Posterior cingulate gyrus (tissue), 11 donors: ENCODE data around the gene PDSS2.
"Not testable (repeated sequence)": the region's sequence is repeated elsewhere in the genome, so short reads cannot be mapped to it uniquely, and the experiment has no call there.

Source experiments
- DNase-seq, 10 donors: peaks; one replicate each; pipeline versions ENCODE4 v3.0.0 to v3.0.0-alpha.2; 2020 to 2021; ENCODE audit warnings: mixed read lengths in 3 of 10
- intact Hi-C: fragments of 100-400 bp; cut with DNase I; formaldehyde crosslinking; loops from one replicate; pipeline ENCODE4 v1.15.1; 2023

PDSS2 gene

DNA sequence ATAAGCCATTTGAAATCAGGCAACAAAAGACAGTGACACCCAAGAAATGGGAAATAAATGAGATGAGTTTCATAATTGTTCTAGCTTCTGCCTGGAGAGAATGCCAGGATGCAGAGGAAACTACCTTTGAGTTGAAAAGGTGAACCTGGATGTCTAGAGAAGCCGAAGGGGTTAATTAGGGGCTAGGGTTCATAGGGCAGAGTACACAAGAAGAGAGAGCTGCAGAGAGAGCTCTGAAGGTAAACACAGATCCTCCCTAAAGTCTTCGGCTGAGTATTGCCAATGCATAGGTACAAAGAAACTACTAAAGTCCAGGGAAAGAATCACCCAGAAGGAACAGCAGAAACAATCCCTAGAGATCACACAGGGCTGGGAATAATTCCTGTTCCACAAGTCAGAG lies 224.4 kb downstream of the PDSS2 start:
- intact Hi-C loops, result no loop called here
- no peak for DNase-seq

DNA sequence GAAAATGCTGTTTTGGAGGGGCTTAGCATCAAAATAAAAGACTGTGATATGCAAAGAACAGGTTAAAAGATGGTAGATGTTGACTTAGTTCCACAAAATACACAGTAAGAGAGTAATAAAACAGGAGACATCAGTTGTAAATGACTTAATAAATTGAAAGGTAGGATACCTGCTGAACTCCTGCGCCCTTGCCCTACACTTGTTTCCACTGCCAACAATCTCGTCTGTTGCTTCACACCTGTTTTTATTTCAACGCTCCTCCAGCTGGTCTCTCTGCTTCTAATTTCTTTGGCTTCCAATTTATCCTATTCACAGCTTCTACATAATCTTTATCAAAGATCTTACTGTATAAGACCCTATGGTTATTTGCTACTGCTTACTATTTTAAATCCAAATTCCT lies 228.1 kb downstream of the PDSS2 start:
- no peak for DNase-seq
- intact Hi-C loops, result no loop called here

DNA sequence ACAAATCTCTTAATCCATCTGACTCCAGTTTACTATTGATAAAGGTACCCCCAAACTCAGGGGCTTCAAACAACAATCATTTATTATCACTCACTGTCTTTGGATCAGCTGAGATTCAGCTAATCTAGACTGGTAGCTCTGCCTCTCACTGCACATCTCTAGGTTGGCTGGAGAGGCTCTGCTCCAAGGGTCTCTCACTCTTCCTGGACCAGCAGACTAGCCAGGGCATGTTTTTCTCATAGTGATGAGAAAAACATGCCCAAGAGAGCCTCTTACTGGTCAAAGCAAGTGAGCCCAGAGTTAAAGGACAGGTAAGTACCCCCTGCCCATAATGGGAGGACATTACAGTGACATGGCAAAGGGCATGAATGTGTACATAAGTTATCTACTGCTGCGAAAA lies 228.9 kb downstream of the PDSS2 start:
- intact Hi-C loops, result no loop called here

DNA sequence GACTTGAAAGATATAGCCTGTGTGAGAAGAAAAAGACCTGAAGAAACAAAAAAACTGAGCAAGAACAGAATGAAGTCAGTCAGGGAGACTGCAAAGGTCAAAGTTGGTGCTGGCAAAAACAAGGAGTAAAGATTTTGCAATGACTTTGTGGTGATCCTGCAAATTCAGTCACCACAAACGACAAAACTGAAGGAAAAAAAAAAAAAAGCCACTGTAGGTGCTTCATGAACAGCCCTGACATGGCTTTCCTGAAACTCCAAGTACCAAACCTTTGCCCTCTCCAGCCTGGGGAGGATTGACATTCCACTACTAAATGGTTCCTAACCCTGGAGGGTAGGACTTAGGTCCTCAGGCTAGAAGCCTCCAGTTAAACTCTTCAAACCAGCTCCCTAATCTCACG lies 229.3 kb downstream of the PDSS2 start:
- DNase-seq, result no peak
- intact Hi-C loops, result no loop called here

More for the DNA sequence above, 228.9 kb downstream of the PDSS2 start:
- DNase-seq, result no peak

DNA sequence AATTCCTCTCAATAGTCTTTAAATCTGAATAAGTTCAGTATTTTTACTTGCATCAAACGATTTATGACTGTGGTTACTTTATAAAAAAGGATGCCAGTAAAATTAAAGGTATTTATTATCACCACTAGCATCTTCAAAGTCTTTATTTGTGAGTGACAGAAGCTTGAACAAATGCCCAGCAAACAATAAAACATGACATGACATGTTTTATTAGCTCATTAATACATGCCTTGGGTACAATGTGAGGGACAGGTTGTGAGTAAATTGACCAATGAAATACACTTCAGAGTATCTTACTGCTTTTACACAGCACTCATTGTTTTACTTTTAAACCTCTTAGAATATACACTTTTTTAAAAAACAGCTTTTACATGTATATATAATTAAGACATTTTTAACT lies 230.6 kb downstream of the PDSS2 start:
- DNase-seq, result no peak
- intact Hi-C loops, result no loop called here

- intact Hi-C loops, result no loop called here
- no peak for DNase-seq
Observed at GRCh38 chr6:107221519-107221918, 237.8 kb downstream of the PDSS2 start.

GRCh38 chr6:107219851-107220250 lies 239.5 kb downstream of the PDSS2 start:
- DNase-seq, result no peak
- intact Hi-C loops, result no loop called here

DNA sequence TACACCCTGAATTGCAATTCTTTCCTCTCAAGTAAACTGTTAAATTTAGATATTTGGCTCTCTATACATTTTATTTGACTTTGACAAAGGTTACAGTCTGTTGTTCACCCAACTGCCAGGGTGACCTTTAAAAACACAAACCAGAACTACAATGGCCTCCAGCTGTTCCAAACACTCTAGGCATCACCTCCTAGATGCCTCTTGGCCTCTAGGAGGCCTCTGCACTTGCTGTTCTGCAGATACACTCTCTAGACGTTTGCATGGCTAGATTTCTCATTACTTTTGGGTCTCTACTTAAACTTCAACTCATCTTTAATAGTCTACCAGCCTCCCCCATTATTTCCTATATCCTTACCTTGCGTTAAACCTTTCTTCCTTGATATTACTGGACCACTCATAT lies 241.2 kb downstream of the PDSS2 start:
- no peak for DNase-seq
- intact Hi-C loops, result no loop called here

DNA sequence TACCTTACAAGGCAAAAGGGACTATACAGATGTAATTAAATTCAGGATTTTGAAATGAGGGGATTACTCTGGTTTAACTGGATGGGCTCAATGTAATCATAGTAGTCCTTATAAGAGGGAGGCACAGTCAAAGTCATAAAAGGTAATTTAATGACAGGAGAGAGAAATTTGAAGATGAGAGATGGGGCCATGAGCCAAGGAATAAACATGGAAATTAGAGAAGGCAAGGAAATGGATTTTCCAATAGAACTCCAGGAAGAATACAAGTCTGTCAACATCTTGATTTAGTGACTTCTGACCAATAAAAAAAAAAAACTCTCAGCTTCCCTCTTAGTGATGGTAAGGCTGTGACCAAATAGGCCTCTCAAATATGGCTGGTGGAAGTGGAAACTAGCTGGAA lies 242.1 kb downstream of the PDSS2 start:
- intact Hi-C loops, result no loop called here
- DNase-seq, result no peak

DNA sequence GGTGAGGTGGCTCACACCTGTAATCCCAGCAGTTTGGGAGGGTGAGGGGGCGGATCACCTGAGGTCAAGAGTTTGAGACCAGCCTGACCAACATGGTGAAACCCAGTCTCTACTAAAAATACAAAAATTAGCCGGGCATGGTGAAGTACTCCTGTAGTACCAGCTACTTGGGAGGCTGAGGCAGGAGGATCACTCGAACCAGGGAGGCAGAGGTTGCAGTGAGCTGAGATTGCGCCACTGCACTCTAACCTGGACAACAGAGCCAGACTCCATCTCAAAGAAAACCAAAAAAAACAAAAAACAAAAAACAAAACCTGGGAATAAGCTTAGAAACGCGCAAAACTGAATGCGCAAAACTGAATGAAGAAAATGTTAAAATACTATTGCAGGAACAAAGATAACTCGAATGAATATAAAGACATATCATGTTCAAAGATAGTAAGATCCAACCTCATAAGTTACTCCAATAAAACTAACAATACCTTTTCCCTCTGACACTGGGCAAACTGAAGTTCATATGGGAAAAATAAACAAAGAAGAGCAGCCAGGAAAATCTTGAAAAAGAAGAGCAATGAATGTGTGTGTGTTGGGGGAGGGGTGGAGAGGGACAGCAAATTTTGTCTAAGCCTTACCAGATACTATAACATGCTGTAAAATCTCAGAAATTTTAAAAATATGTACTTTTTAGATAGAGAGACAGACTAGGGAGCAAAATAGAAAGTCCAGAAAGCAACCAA lies 243.0 kb downstream of the PDSS2 start:
- intact Hi-C loops, result no loop called here
- no peak for DNase-seq

DNA sequence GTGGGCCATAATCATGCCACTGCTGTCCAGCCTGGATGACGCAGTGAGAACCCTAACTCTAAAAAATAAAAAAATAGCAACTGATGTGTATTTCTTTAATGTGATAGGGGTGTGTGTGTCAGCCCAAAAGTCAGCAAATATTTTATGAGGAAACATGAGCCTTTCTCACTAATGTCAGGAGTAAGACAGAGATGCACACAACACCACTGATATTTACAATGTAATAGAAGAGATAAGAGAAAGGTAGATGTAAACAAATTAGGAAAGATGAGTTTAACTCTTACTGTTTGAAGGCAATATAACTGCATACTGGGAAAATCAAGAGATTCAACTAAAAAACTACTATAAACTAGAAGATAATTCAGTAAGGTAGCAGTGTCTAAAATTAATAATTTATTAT lies 244.0 kb downstream of the PDSS2 start:
- no peak for DNase-seq
- intact Hi-C loops, result no loop called here

DNA sequence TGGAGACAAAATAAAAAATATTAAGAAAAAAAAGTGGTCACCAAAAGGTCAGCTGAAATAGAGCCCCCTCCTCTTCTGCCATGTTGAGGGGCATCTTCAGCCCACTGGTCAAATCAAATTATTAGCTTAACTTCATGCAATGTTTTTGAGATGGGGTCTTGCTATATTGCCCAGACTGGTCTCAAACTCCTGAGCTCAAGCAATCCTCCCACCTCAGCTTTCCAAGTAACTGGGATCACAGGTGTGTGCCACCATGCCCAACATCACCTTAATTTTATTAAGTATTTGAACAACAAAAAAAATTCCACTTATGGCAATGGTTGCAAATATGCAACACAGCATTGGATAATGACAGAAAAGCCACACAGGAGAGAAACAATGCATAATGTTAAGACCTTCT lies 244.7 kb downstream of the PDSS2 start:
- no peak for DNase-seq
- intact Hi-C loops, result no loop called here

DNA sequence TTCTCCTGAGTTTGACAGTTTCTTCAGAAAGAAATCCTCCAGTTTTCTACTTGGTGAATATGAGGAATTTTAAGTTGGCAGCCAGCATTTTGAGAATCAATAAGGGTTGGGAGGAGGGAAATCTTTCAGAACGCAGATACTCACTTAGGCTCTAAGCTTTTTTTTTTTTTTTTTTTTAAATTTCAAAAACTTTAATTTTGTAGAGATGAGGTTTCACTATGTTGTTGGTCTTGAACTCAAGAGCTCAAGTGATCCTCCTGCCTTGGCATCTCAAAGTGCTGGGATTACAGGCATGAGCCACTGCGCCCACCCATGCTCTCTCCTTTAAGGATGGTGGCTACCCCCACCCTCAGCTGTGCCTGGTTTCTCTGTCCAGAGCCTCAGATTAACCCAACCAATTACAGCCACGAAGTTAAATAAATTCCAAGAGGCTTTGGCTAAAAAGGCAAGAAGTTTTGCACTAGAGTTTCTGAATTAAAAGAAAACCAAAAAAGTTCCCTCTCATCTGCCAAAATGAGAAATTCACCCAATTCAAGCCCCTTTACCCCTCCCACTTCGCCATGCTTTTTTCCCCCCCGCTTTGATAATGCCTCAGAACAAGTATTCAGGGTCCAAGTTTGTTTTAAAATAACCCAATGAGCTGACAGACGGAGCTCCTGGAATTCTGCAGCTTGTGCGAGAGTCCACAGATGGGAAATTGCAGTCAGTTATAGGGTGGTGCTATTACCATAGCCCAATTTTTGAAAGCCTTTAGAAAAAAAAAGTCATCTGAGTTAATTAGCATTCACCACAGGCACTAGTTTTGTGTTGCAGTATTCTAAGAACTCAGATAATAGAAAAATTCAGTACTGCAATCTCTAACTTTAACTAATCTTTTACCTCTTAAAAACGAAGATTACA lies 249.7 kb downstream of the PDSS2 start:
- no peak for DNase-seq
- intact Hi-C loops, result no loop called here

GRCh38 chr6:107207251-107207873 lies 252.0 kb downstream of the PDSS2 start:
- DNase-seq, result no peak
- intact Hi-C loops, result no loop called here

DNA sequence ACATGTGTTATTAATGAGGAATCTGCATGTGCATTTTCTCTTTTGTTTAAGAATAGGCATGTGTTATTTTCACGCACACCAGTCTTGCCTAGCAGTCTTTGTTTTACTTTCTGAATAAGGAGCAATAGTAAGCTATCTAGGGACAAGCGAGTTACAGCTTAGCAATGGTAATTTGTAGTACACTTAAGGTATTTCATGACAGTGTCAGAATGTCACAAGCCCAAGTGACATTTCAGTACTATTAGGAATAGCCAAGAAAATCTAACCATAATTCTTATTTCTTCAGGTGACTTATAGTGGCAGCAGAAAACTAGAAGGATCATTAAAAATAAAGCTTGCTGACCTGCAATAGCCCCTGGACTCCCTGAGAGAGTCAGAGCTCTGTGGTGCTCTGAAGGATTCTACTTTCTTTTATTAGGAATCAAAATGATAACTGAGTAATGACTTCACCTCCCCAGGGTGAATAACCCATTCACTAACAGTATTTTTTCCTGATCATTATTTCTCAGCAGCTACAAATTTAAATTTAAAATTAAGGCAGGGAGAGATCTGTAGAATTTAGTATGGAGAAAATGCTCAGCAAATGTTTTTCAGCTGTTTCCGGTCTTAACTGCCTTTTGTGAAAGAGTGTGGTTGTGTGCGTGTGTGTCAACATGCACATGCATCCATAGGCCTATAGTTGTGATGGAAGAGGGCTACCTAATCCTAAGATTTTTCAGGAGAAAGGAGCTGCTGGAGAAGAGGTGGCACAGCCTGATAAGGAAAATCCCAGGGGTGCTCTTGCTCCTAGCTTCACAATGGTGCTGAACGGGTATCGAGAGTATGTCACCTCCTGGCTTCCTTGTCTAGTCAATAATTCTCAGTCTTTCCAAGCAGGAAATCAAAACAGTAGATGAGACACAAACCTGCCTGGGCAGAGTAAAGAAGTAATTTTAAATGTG lies 254.0 kb downstream of the PDSS2 start:
- intact Hi-C loops, result no loop called here
- DNase-seq, result no peak

- intact Hi-C loops, result no loop called here
- no peak for DNase-seq
Observed at GRCh38 chr6:107202876-107203468, 256.4 kb downstream of the PDSS2 start.

DNA sequence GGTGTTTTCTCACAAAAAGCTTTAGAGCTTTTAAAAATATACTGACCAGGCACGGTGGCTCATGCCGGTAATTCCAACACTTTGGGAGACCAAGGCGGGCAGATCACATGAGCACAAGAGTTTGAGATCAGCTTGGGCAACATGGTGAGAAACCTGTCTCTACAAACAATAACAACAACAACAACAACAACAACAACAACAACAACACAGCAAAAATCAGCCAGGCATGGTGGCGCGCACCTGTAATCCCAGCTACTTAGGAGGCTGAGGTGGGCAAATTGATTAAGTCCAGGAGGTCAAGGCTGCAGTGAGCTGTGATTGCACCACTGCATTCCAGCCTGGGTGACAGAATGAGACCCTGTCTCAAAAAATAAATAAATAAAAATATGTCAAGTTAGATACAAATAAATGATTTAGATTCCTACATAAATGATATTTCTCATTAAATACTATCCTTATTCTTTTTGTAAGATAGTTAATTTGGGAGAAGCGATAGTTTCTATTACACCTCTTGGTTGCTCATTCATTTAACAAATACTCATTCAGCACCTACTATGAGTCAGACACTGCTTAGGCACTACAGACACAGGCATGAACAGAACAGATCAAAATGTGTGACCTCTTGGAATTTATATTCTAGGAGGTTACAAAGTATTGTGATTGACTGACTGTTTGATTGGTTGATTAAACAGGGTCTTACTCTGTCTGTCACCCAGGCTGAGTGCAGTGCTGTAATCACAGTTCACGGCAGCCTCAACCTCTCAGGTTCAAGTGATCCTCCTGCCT lies 260.5 kb downstream of the PDSS2 start:
- DNase-seq, result no peak
- intact Hi-C loops, result no loop called here

- DNase-seq, result no peak
- intact Hi-C loops, result no loop called here
Observed at GRCh38 chr6:107196152-107196551, 263.2 kb downstream of the PDSS2 start.

- intact Hi-C loops, DNase-seq: not testable (repeated sequence)
Observed at GRCh38 chr6:107194723-107195122, 264.6 kb downstream of the PDSS2 start.
